Measurements from ENCODE around the gene MYBBP1A.

The MYBBP1A gene

DNA sequence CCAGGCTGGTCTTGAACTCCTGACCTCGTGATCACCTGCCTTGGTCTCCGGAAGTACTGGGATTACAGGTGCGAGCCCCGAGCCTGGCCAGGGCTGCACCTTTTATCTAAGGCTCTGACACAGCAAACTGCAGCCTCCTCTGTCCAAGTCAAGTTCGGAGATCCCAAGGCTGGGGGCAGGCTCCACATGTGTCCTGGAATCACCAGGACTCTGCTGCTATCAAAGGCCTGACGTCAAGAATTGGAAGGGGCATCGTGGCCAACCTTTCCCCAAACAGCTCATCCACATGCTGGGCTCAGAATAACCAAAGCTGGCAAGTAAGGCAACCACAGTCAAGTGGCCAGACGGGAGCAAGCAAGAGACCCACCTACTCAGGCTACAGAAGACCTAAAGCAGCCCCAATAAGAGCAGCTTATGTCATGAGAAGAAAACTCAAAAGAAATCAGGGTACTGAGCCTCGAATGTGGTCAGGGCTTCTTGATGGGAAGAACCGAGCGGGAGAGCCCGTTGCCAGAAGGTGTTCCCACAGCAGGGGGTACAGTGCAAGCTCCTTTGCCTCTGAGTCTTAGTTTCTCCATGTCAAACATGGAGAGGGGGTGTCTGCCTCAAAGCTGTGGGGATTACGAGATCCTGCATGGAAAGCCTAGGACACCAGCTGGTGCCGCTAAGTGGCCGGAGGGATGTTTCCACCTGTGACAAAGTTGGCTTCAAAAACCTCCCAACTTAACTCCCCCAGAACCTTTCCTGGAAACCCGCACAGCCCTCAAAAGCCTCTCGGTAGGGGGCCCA is 7.9 kb downstream of the MYBBP1A start:
- H3K9ac ChIP-seq (ENCODE audit: low read length), result no peak overlapping the region
- peaks cover 88% of the 10 kb centered on the region for H3K36me3 ChIP-seq (ENCODE audit: control insufficient read depth, insufficient read depth, low read length, severe bottlenecking)
- no peak for DNase-seq (ENCODE audit: low read depth)
- no peaks in the 10 kb centered on the region for H3K4me1 ChIP-seq (ENCODE audit: control insufficient read depth, insufficient read depth, low read length)
- H3K27me3 ChIP-seq (replicated peaks; ENCODE audit: control insufficient read depth, insufficient read depth, low read length), result no peaks in the 10 kb centered on the region
- H3K4me3 ChIP-seq (ENCODE audit: low read length), result no peak overlapping the region
- H3K9me3 ChIP-seq (ENCODE audit: control insufficient read depth, low read length), result no peaks in the 10 kb centered on the region

- H3K36me3 ChIP-seq (ENCODE audit: control insufficient read depth, insufficient read depth, low read length, severe bottlenecking), result peaks cover 87% of the 10 kb centered on the region
Observed at GRCh38 chr17:4545217-4545951, 9.8 kb downstream of the MYBBP1A start.

GRCh38 chr17:4544951-4545216 is 10.3 kb downstream of the MYBBP1A start:
- no peaks in the 10 kb centered on the region for H3K4me1 ChIP-seq (ENCODE audit: control insufficient read depth, insufficient read depth, low read length)
- no peak for DNase-seq (ENCODE audit: low read depth)
- H3K36me3 ChIP-seq (ENCODE audit: control insufficient read depth, insufficient read depth, low read length, severe bottlenecking), result peaks cover 87% of the 10 kb centered on the region
- H3K9me3 ChIP-seq (ENCODE audit: control insufficient read depth, low read length), result no peaks in the 10 kb centered on the region
- no peak overlapping the region for H3K9ac ChIP-seq (ENCODE audit: low read length)
- H3K4me3 ChIP-seq (ENCODE audit: low read length), result no peak overlapping the region
- H3K27me3 ChIP-seq (replicated peaks; ENCODE audit: control insufficient read depth, insufficient read depth, low read length), result no peaks in the 10 kb centered on the region

More at GRCh38 chr17:4545217-4545951, 9.8 kb downstream of the MYBBP1A start:
- Histone ChIP-seq H3K9me3 (ENCODE audit: control insufficient read depth, low read length) (no peaks in the 10 kb centered on the region), H3K4me3 (ENCODE audit: low read length) (no peak overlapping the region), H3K27me3 (replicated peaks; ENCODE audit: control insufficient read depth, insufficient read depth, low read length) (no peaks in the 10 kb centered on the region), H3K9ac (ENCODE audit: low read length) (no peak overlapping the region), H3K4me1 (ENCODE audit: control insufficient read depth, insufficient read depth, low read length) (no peaks in the 10 kb centered on the region)
- DNase-seq (ENCODE audit: low read depth), result no peak

DNA sequence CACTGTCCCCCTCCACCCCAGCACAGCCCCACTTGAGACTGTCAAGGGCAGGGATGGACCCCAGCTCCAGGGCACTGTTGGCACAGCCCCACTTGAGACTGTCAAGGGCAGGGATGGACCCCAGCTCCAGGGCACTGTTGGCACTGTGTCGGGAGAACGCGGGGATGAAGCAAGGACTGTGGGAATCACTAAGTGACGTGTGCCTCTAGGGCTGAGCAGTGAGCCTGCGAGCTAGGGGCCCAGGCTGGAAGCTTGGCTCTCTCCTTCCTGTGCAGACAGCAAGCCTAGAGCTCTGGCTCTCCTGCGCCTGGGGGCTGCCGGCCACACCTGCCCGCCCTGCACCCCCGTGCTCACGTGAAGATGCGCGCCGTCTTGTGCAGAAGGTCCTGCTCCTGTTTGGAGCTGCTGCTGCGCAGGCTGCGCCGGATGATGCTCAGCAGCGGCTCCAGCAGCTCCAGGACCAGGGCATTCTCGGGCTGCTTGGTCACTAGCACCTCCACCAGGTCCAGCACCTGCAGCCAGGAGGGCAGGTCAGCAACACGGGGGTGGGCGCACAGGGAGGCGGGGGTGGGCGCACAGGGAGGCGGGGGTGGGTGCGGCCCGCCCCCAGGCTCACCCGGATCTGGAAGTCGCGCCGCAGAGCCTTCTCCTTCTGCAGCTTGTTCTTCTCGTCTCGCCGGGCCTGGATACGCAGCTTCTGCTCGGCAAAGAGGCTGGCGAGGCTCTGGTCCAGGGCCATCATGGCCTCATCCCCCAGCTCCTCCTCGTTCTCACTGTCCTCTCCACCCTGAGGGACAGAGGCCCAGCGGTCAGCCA is 10.8 kb downstream of the MYBBP1A start:
- no peak for DNase-seq (ENCODE audit: low read depth)
- no peak overlapping the region for H3K9ac ChIP-seq (ENCODE audit: low read length)
- H3K4me3 ChIP-seq (ENCODE audit: low read length), result no peak overlapping the region
- no peaks in the 10 kb centered on the region for H3K27me3 ChIP-seq (replicated peaks; ENCODE audit: control insufficient read depth, insufficient read depth, low read length)
- H3K4me1 ChIP-seq (ENCODE audit: control insufficient read depth, insufficient read depth, low read length), result no peaks in the 10 kb centered on the region
- peaks cover 88% of the 10 kb centered on the region for H3K36me3 ChIP-seq (ENCODE audit: control insufficient read depth, insufficient read depth, low read length, severe bottlenecking)
- H3K9me3 ChIP-seq (ENCODE audit: control insufficient read depth, low read length), result no peaks in the 10 kb centered on the region

GRCh38 chr17:4543557-4544026 is 11.6 kb downstream of the MYBBP1A start:
- Histone ChIP-seq H3K4me3 (ENCODE audit: low read length) (no peak overlapping the region), H3K36me3 (ENCODE audit: control insufficient read depth, insufficient read depth, low read length, severe bottlenecking) (peaks cover 84% of the 10 kb centered on the region), H3K27me3 (replicated peaks; ENCODE audit: control insufficient read depth, insufficient read depth, low read length) (no peaks in the 10 kb centered on the region), H3K9me3 (ENCODE audit: control insufficient read depth, low read length) (no peaks in the 10 kb centered on the region), H3K4me1 (ENCODE audit: control insufficient read depth, insufficient read depth, low read length) (no peaks in the 10 kb centered on the region), H3K9ac (ENCODE audit: low read length) (no peak overlapping the region)
- DNase-seq (ENCODE audit: low read depth), result no peak

GRCh38 chr17:4542726-4543191 is 12.4 kb downstream of the MYBBP1A start:
- H3K27me3 ChIP-seq (replicated peaks; ENCODE audit: control insufficient read depth, insufficient read depth, low read length), result no peaks in the 10 kb centered on the region
- H3K9me3 ChIP-seq (ENCODE audit: control insufficient read depth, low read length), result no peaks in the 10 kb centered on the region
- DNase-seq (ENCODE audit: low read depth), result no peak
- H3K36me3 ChIP-seq (ENCODE audit: control insufficient read depth, insufficient read depth, low read length, severe bottlenecking), result peaks cover 80% of the 10 kb centered on the region
- no peak overlapping the region for H3K4me3 ChIP-seq (ENCODE audit: low read length)
- no peak overlapping the region for H3K9ac ChIP-seq (ENCODE audit: low read length)
- peaks cover 4% of the 10 kb centered on the region for H3K4me1 ChIP-seq (ENCODE audit: control insufficient read depth, insufficient read depth, low read length)

- H3K9me3 ChIP-seq (ENCODE audit: control insufficient read depth, low read length), result no peaks in the 10 kb centered on the region
- no peak for DNase-seq (ENCODE audit: low read depth)
- no peaks in the 10 kb centered on the region for H3K27me3 ChIP-seq (replicated peaks; ENCODE audit: control insufficient read depth, insufficient read depth, low read length)
Observed at GRCh38 chr17:4542003-4542725, 13.0 kb downstream of the MYBBP1A start.

GRCh38 chr17:4541328-4542002 is 13.7 kb downstream of the MYBBP1A start:
- Histone ChIP-seq H3K4me1 (ENCODE audit: control insufficient read depth, insufficient read depth, low read length) (peaks cover 17% of the 10 kb centered on the region), H3K36me3 (ENCODE audit: control insufficient read depth, insufficient read depth, low read length, severe bottlenecking) (peaks cover 68% of the 10 kb centered on the region), H3K27me3 (replicated peaks; ENCODE audit: control insufficient read depth, insufficient read depth, low read length) (no peaks in the 10 kb centered on the region), H3K9ac (ENCODE audit: low read length) (no peak overlapping the region), H3K4me3 (ENCODE audit: low read length) (no peak overlapping the region), H3K9me3 (ENCODE audit: control insufficient read depth, low read length) (no peaks in the 10 kb centered on the region)
- DNase-seq (ENCODE audit: low read depth), result no peak

More at GRCh38 chr17:4542003-4542725, 13.0 kb downstream of the MYBBP1A start:
- no peak overlapping the region for H3K9ac ChIP-seq (ENCODE audit: low read length)
- peaks cover 74% of the 10 kb centered on the region for H3K36me3 ChIP-seq (ENCODE audit: control insufficient read depth, insufficient read depth, low read length, severe bottlenecking)
- no peak overlapping the region for H3K4me3 ChIP-seq (ENCODE audit: low read length)
- peaks cover 10% of the 10 kb centered on the region for H3K4me1 ChIP-seq (ENCODE audit: control insufficient read depth, insufficient read depth, low read length)

DNA sequence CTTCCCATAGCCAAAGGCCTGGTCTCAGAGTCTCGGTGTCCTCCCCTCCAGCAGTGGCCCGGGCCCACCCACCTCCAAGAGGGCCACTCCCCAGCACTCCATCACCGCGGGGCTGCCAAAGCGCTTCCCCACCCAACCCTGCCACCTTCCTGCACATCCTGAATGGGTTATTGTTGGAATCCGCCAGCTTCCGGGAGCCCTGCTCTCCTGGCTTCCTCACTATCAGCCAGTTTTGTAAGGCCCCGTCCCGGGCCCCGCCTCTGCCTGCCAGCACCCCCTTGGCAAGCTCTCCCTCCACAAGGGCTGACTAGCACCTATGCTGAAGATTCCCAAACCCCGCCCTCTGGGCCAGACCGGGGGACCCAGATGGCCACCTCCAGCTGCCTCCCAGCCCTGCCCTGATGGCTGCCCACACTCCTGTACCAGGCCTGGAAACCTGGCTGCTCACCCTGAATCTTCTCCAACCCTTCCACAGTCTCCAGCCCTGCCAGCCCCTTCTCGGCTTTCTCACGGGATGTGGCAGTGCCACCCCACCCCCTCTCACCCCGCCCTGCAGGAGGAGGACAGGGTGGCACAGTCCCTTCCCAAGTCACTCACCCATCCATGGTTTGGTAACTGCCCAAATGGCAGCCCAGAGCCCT is 14.4 kb downstream of the MYBBP1A start:
- H3K4me3 ChIP-seq (ENCODE audit: low read length), result no peak overlapping the region
- peaks cover 20% of the 10 kb centered on the region for H3K4me1 ChIP-seq (ENCODE audit: control insufficient read depth, insufficient read depth, low read length)
- H3K36me3 ChIP-seq (ENCODE audit: control insufficient read depth, insufficient read depth, low read length, severe bottlenecking), result peaks cover 64% of the 10 kb centered on the region
- no peak for DNase-seq (ENCODE audit: low read depth)
- H3K9me3 ChIP-seq (ENCODE audit: control insufficient read depth, low read length), result no peaks in the 10 kb centered on the region
- H3K9ac ChIP-seq (ENCODE audit: low read length), result no peak overlapping the region
- H3K27me3 ChIP-seq (replicated peaks; ENCODE audit: control insufficient read depth, insufficient read depth, low read length), result no peaks in the 10 kb centered on the region

DNA sequence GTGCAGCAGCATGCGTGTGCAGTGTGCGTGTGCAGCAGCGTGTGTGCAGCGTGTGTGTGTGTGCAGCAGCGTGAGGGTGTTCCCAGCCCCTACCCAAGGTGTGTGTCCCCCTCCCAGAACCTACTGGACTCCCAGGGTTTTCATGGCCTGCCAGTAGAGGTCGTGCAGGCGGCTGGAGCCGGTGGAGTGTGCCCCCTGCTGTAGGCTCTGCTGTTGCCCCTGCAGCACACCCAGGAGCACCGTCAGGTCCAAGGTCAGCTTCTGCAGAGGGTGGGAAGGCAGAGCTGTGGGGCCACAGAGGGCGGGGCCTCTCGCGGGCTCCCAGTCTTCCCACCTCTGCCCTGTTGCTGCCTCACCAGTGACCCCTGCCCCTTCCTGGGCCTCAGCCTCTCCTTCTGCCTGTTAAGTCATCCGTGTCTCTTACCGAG is 14.9 kb downstream of the MYBBP1A start:
- no peaks in the 10 kb centered on the region for H3K9me3 ChIP-seq (ENCODE audit: control insufficient read depth, low read length)
- no peak overlapping the region for H3K9ac ChIP-seq (ENCODE audit: low read length)
- no peaks in the 10 kb centered on the region for H3K27me3 ChIP-seq (replicated peaks; ENCODE audit: control insufficient read depth, insufficient read depth, low read length)
- H3K4me1 ChIP-seq (ENCODE audit: control insufficient read depth, insufficient read depth, low read length), result peaks cover 20% of the 10 kb centered on the region
- H3K4me3 ChIP-seq (ENCODE audit: low read length), result no peak overlapping the region
- no peak for DNase-seq (ENCODE audit: low read depth)
- peaks cover 59% of the 10 kb centered on the region for H3K36me3 ChIP-seq (ENCODE audit: control insufficient read depth, insufficient read depth, low read length, severe bottlenecking)
